ENCODE results near the gene UFC1.

UFC1 gene

GRCh38 chr1:161185732-161186311 lies 32.0 kb downstream of the UFC1 start:
- peak overlapping the region; percentile 72 for H2AFZ ChIP-seq (ENCODE audit: low read depth)
- no peaks in the 10 kb centered on the region for H3K36me3 ChIP-seq (ENCODE audit: insufficient read depth)
- TF ChIP-seq, protein P1, sequence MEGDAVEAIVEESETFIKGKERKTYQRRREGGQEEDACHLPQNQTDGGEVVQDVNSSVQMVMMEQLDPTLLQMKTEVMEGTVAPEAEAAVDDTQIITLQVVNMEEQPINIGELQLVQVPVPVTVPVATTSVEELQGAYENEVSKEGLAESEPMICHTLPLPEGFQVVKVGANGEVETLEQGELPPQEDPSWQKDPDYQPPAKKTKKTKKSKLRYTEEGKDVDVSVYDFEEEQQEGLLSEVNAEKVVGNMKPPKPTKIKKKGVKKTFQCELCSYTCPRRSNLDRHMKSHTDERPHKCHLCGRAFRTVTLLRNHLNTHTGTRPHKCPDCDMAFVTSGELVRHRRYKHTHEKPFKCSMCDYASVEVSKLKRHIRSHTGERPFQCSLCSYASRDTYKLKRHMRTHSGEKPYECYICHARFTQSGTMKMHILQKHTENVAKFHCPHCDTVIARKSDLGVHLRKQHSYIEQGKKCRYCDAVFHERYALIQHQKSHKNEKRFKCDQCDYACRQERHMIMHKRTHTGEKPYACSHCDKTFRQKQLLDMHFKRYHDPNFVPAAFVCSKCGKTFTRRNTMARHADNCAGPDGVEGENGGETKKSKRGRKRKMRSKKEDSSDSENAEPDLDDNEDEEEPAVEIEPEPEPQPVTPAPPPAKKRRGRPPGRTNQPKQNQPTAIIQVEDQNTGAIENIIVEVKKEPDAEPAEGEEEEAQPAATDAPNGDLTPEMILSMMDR (conservative IDR thresholded peaks at IDR 0.05; ENCODE audit: low read depth, low read length) = no peak
- H3K27ac ChIP-seq = peak overlapping the region; percentile 62
- H3K4me3 ChIP-seq (IDR thresholded peaks at IDR 0.05; ENCODE audit: insufficient read depth, low read depth, low read length) = peak overlapping the region; percentile 72
- no peaks in the 10 kb centered on the region for H3K27me3 ChIP-seq (ENCODE audit: insufficient read depth, low read depth)
- H4K20me1 ChIP-seq (ENCODE audit: insufficient read depth) = no peaks in the 10 kb centered on the region
- H3K79me2 ChIP-seq (ENCODE audit: insufficient read depth, low read depth) = no peaks in the 10 kb centered on the region
- H3K4me1 ChIP-seq (ENCODE audit: low read depth, poor library complexity, severe bottlenecking) = peaks cover 66% of the 10 kb centered on the region
- peak overlapping the region; percentile 59 for H3K4me2 ChIP-seq
- peak overlapping the region; percentile 5; the same call in 1 of the 2 replicates for H3K9ac ChIP-seq

DNA sequence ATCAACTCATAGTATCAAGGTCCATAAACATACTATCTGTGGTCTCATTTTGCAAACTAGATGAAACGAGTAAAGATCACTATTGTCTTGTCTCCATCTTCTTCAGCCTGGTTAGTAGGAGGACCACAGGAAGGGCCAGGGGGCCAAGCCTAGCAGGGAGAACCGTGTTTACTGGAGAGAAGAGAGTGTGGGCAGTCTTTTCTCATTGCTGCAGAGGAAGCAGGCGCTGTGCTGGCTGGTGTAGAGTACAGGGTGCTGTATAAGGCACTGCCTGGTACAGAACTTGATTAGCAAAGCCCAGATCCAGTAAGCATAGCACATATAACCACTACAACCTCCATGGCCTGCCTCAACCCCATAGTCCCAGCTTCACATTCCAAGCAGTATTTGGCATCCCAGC lies 33.5 kb downstream of the UFC1 start:
- Histone ChIP-seq H2AFZ (ENCODE audit: low read depth) (no peak overlapping the region), H3K4me3 (IDR thresholded peaks at IDR 0.05; ENCODE audit: insufficient read depth, low read depth, low read length) (no peak overlapping the region), H3K4me1 (ENCODE audit: low read depth, poor library complexity, severe bottlenecking) (peaks cover 57% of the 10 kb centered on the region), H4K20me1 (ENCODE audit: insufficient read depth) (no peaks in the 10 kb centered on the region), H3K9ac (no peak overlapping the region), H3K27ac (no peak overlapping the region), H3K79me2 (ENCODE audit: insufficient read depth, low read depth) (no peaks in the 10 kb centered on the region), H3K27me3 (ENCODE audit: insufficient read depth, low read depth) (no peaks in the 10 kb centered on the region), H3K36me3 (ENCODE audit: insufficient read depth) (no peaks in the 10 kb centered on the region), H3K4me2 (no peak overlapping the region)
- TF ChIP-seq, protein P1 (conservative IDR thresholded peaks at IDR 0.05; ENCODE audit: low read depth, low read length) = no peak

- Histone ChIP-seq H3K79me2 (ENCODE audit: insufficient read depth, low read depth) (no peaks in the 10 kb centered on the region), H2AFZ (ENCODE audit: low read depth) (no peak overlapping the region), H3K27ac (no peak overlapping the region), H3K4me1 (ENCODE audit: low read depth, poor library complexity, severe bottlenecking) (peaks cover 54% of the 10 kb centered on the region), H3K4me2 (no peak overlapping the region), H3K4me3 (IDR thresholded peaks at IDR 0.05; ENCODE audit: insufficient read depth, low read depth, low read length) (no peak overlapping the region), H3K36me3 (ENCODE audit: insufficient read depth) (no peaks in the 10 kb centered on the region), H3K27me3 (ENCODE audit: insufficient read depth, low read depth) (no peaks in the 10 kb centered on the region), H4K20me1 (ENCODE audit: insufficient read depth) (no peaks in the 10 kb centered on the region), H3K9ac (no peak overlapping the region)
- TF ChIP-seq, protein P1 (conservative IDR thresholded peaks at IDR 0.05; ENCODE audit: low read depth, low read length) = no peak
Observed at GRCh38 chr1:161188381-161188780, 34.6 kb downstream of the UFC1 start.

DNA sequence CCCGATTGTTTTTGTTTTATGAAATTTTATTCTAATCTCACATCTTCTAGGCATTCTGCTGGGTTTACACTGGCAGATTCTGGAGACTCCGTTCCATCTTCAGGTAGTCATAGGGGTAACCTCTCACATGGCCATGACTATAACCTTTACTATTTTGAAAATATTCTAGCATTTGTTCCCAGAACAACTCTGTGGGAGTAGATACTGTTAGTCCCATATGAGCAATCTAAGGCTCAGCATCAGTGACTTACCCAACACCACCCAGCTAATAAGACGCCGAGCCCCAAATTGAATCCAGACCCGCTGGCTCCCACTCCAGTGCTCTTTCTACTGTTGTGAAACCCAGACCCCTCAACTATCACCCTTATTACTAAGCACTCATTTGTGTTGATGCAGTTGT lies 35.3 kb downstream of the UFC1 start:
- Histone ChIP-seq H3K4me2 (no peak overlapping the region), H4K20me1 (ENCODE audit: insufficient read depth) (no peaks in the 10 kb centered on the region), H3K9ac (no peak overlapping the region), H3K36me3 (ENCODE audit: insufficient read depth) (no peaks in the 10 kb centered on the region), H3K27ac (no peak overlapping the region), H3K27me3 (ENCODE audit: insufficient read depth, low read depth) (no peaks in the 10 kb centered on the region), H2AFZ (ENCODE audit: low read depth) (no peak overlapping the region), H3K4me1 (ENCODE audit: low read depth, poor library complexity, severe bottlenecking) (peaks cover 47% of the 10 kb centered on the region), H3K4me3 (IDR thresholded peaks at IDR 0.05; ENCODE audit: insufficient read depth, low read depth, low read length) (no peak overlapping the region), H3K79me2 (ENCODE audit: insufficient read depth, low read depth) (no peaks in the 10 kb centered on the region)
- TF ChIP-seq, protein P1 (conservative IDR thresholded peaks at IDR 0.05; ENCODE audit: low read depth, low read length) = no peak; the same call in 1 of the 2 replicates

Measured in KMS-11 (cell line).